Gastrocnemius medialis (tissue), 4 donors: ENCODE results near the gene CCDC184.

Experiments
- POLR2A ChIP-seq, 2 donors: fragments of 450-650 bp; IDR thresholded peaks; one replicate each; pipeline ENCODE4 v1.6.1; 2017; ENCODE audit warnings: antibody characterized with exemption in 2 of 2, mild to moderate bottlenecking in 2 of 2, moderate library complexity in 2 of 2
- TF ChIP-seq, protein P1 (sequence below), 5 experiments: fragments of 450-650 bp in 3 of 5; fragments of 200-600 bp in 2 of 5; sonication (generic) in 2 of 5; IDR thresholded peaks in 4 of 5; conservative IDR thresholded peaks in 1 of 5; 1 replicate in 4 of 5; 2 replicates in 1 of 5; pipeline ENCODE4 v1.5.1; 2016 to 2019; ENCODE audit warnings: antibody characterized with exemption in 5 of 5, mild to moderate bottlenecking in 3 of 5, moderate library complexity in 3 of 5

DNA sequence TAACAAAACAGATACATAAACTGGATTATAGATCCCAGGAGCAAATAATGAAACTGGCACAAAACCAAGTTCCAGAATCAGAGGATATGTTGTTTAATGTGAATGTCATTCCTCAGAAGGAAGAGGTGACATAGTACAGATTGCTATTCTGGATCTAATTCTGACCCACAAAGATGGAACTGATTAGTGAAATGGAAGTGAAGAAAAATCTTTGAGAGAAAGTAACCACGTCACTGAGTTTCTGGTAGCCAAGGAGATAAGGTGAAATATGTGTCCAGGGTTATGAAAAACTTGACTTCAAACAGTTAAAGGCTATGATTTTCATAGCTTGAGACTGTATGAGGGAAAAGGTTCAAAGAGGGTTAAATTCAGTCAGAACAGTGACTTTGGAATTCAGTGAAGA, 11.4 kb downstream of the CCDC184 start:
- TF ChIP-seq, protein P1, sequence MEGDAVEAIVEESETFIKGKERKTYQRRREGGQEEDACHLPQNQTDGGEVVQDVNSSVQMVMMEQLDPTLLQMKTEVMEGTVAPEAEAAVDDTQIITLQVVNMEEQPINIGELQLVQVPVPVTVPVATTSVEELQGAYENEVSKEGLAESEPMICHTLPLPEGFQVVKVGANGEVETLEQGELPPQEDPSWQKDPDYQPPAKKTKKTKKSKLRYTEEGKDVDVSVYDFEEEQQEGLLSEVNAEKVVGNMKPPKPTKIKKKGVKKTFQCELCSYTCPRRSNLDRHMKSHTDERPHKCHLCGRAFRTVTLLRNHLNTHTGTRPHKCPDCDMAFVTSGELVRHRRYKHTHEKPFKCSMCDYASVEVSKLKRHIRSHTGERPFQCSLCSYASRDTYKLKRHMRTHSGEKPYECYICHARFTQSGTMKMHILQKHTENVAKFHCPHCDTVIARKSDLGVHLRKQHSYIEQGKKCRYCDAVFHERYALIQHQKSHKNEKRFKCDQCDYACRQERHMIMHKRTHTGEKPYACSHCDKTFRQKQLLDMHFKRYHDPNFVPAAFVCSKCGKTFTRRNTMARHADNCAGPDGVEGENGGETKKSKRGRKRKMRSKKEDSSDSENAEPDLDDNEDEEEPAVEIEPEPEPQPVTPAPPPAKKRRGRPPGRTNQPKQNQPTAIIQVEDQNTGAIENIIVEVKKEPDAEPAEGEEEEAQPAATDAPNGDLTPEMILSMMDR (IDR thresholded peaks at IDR 0.05 in 4 of 5, conservative IDR thresholded peaks at IDR 0.05 in 1 of 5): no peak
- no peak for TF ChIP-seq POLR2A (IDR thresholded peaks at IDR 0.05)
